ENCODE data around the gene PDXK.
A peak's percentile ranks its signal among the peaks of the same experiment; 100 is the strongest.

Gene PDXK

GRCh38 chr21:43686811-43687565 is 31.9 kb upstream of the PDXK start:
- no peak overlapping the region for H3K4me3 ChIP-seq (ENCODE audit: low read depth, low read length)
- H2BK12ac ChIP-seq (ENCODE audit: low read length): no peak overlapping the region
- no peak overlapping the region for H3K4me2 ChIP-seq (ENCODE audit: low read length)
- peaks cover 4% of the 10 kb centered on the region for H3K9me3 ChIP-seq (ENCODE audit: insufficient read depth, low read depth, low read length)
- H3K79me2 ChIP-seq (ENCODE audit: control insufficient read depth, insufficient read depth, low read length, poor library complexity): no peaks in the 10 kb centered on the region
- WGBS (ENCODE audit: extremely low coverage, insufficient coverage, insufficient read length): no CpG with 5 or more reads among the region's 21 CpGs
- peaks cover 3% of the 10 kb centered on the region for H3K79me1 ChIP-seq (ENCODE audit: low read length)
- no peak overlapping the region for H4K91ac ChIP-seq (ENCODE audit: low read depth, low read length)
- no peak overlapping the region for H3K14ac ChIP-seq (ENCODE audit: low read length)
- no peak overlapping the region for H3K18ac ChIP-seq (ENCODE audit: low read length)
- H3K27me3 ChIP-seq (ENCODE audit: insufficient read depth, low read length): no peaks in the 10 kb centered on the region
- H2BK120ac ChIP-seq (ENCODE audit: insufficient read depth, low read length, poor library complexity): no peak overlapping the region
- no peak overlapping the region for H3K23ac ChIP-seq (ENCODE audit: low read length)
- H2AFZ ChIP-seq (ENCODE audit: insufficient read depth, low read length, poor library complexity): no peak overlapping the region
- no peak overlapping the region for H2BK5ac ChIP-seq (ENCODE audit: low read depth, low read length, poor library complexity)
- H3K4ac ChIP-seq (ENCODE audit: low read depth, low read length): no peak overlapping the region
- H3K36me3 ChIP-seq (ENCODE audit: control insufficient read depth in 1 of 2, insufficient read depth in 2 of 2, low read length in 2 of 2): peaks cover 43 to 67% of the 10 kb centered on the region in 2 experiments
- H4K8ac ChIP-seq (ENCODE audit: low read depth, low read length): no peak overlapping the region
- H4K12ac ChIP-seq (ENCODE audit: low read depth, low read length): no peak overlapping the region
- no peak overlapping the region for H2AK5ac ChIP-seq (ENCODE audit: low read length)
- no peak overlapping the region for H3K9ac ChIP-seq (ENCODE audit: low read length)
- peaks cover 11 to 17% of the 10 kb centered on the region in 2 experiments for H3K4me1 ChIP-seq (ENCODE audit: control insufficient read depth in 1 of 2, insufficient read depth in 2 of 2, low read length in 2 of 2)
- no peak overlapping the region for H3K27ac ChIP-seq (ENCODE audit: low read depth, low read length)
- DNase-seq: no peak

DNA sequence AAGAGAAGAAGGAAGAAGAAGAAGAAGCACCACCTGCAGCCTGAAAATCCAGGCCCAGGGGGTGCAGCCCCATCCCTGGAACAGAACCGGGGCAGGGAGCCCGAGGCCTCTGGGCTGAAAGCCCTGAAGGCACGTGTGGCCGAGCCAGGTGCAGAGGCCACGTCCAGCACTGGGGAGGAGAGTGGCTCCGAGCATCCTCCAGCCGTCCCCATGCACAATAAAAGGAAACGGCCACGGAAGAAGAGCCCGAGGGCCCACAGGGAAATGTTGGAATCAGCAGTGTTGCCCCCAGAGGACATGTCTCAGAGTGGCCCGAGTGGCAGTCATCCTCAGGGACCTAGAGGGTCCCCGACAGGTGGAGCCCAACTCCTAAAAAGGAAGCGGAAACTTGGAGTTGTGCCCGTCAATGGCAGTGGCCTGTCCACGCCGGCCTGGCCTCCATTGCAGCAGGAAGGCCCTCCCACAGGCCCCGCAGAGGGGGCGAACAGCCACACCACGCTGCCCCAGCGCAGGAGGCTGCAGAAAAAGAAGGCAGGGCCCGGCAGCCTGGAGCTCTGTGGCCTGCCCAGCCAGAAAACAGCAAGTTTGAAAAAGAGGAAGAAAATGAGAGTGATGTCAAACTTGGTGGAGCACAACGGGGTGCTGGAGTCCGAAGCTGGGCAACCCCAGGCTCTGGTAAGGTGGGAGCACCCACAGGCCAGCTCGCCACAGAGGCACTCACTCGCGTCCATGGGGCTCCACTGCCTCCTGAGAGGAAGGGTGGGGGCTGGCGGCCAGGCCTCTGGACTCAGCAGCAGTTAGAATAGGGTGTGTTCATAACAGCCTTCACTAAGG is 31.1 kb upstream of the PDXK start:
- Histone ChIP-seq H3K79me1 (ENCODE audit: low read length) (peaks cover 3% of the 10 kb centered on the region), H2AFZ (ENCODE audit: insufficient read depth, low read length, poor library complexity) (no peak overlapping the region), H3K79me2 (ENCODE audit: control insufficient read depth, insufficient read depth, low read length, poor library complexity) (no peaks in the 10 kb centered on the region), H3K27ac (ENCODE audit: low read depth, low read length) (peak overlapping the region; percentile 26), H3K4ac (ENCODE audit: low read depth, low read length) (no peak overlapping the region), H4K12ac (ENCODE audit: low read depth, low read length) (no peak overlapping the region), H4K91ac (ENCODE audit: low read depth, low read length) (peak overlapping the region; percentile 20), H3K4me1 (ENCODE audit: control insufficient read depth in 1 of 2, insufficient read depth in 2 of 2, low read length in 2 of 2) (peaks cover 11 to 17% of the 10 kb centered on the region in 2 experiments), H3K4me3 (ENCODE audit: low read depth, low read length) (no peak overlapping the region), H4K8ac (ENCODE audit: low read depth, low read length) (peak overlapping the region; percentile 43), H3K14ac (ENCODE audit: low read length) (peak overlapping the region; percentile 38), H3K27me3 (ENCODE audit: insufficient read depth, low read length) (no peaks in the 10 kb centered on the region), H2AK5ac (ENCODE audit: low read length) (no peak overlapping the region), H3K18ac (ENCODE audit: low read length) (peak overlapping the region; percentile 27), H3K9ac (ENCODE audit: low read length) (no peak overlapping the region), H2BK12ac (ENCODE audit: low read length) (peak overlapping the region; percentile 42), H2BK5ac (ENCODE audit: low read depth, low read length, poor library complexity) (no peak overlapping the region), H3K4me2 (ENCODE audit: low read length) (no peak overlapping the region), H2BK120ac (ENCODE audit: insufficient read depth, low read length, poor library complexity) (no peak overlapping the region), H3K23ac (ENCODE audit: low read length) (no peak overlapping the region), H3K36me3 (ENCODE audit: control insufficient read depth in 1 of 2, insufficient read depth in 2 of 2, low read length in 2 of 2) (peaks cover 42 to 68% of the 10 kb centered on the region in 2 experiments), H3K9me3 (ENCODE audit: insufficient read depth, low read depth, low read length) (peaks cover 2% of the 10 kb centered on the region)
- no CpG with 5 or more reads among the region's 27 CpGs for WGBS (ENCODE audit: extremely low coverage, insufficient coverage, insufficient read length)
- DNase-seq: no peak

- Histone ChIP-seq H3K9ac (ENCODE audit: low read length) (no peak overlapping the region), H3K4me3 (ENCODE audit: low read depth, low read length) (no peak overlapping the region), H3K79me2 (ENCODE audit: control insufficient read depth, insufficient read depth, low read length, poor library complexity) (no peaks in the 10 kb centered on the region), H2BK5ac (ENCODE audit: low read depth, low read length, poor library complexity) (no peak overlapping the region), H3K4me1 (ENCODE audit: control insufficient read depth in 1 of 2, insufficient read depth in 2 of 2, low read length in 2 of 2) (peaks cover 11 to 17% of the 10 kb centered on the region in 2 experiments), H3K9me3 (ENCODE audit: insufficient read depth, low read depth, low read length) (peaks cover 2% of the 10 kb centered on the region), H3K4ac (ENCODE audit: low read depth, low read length) (no peak overlapping the region), H4K12ac (ENCODE audit: low read depth, low read length) (no peak overlapping the region), H2AFZ (ENCODE audit: insufficient read depth, low read length, poor library complexity) (no peak overlapping the region), H3K27ac (ENCODE audit: low read depth, low read length) (no peak overlapping the region), H3K18ac (ENCODE audit: low read length) (peak overlapping the region; percentile 8), H3K27me3 (ENCODE audit: insufficient read depth, low read length) (no peaks in the 10 kb centered on the region), H4K8ac (ENCODE audit: low read depth, low read length) (no peak overlapping the region), H2BK12ac (ENCODE audit: low read length) (no peak overlapping the region), H3K79me1 (ENCODE audit: low read length) (peaks cover 3% of the 10 kb centered on the region), H3K14ac (ENCODE audit: low read length) (no peak overlapping the region), H2BK120ac (ENCODE audit: insufficient read depth, low read length, poor library complexity) (no peak overlapping the region), H3K4me2 (ENCODE audit: low read length) (no peak overlapping the region), H3K23ac (ENCODE audit: low read length) (no peak overlapping the region), H4K91ac (ENCODE audit: low read depth, low read length) (no peak overlapping the region), H2AK5ac (ENCODE audit: low read length) (no peak overlapping the region), H3K36me3 (ENCODE audit: control insufficient read depth in 1 of 2, insufficient read depth in 2 of 2, low read length in 2 of 2) (peaks cover 49 to 74% of the 10 kb centered on the region in 2 experiments)
- WGBS (ENCODE audit: extremely low coverage, insufficient coverage, insufficient read length): no CpG with 5 or more reads among the region's 12 CpGs
- no peak for DNase-seq
Measured at GRCh38 chr21:43688906-43689305, 30.0 kb upstream of the PDXK start.

GRCh38 chr21:43689556-43690337 is 29.2 kb upstream of the PDXK start:
- peaks cover 58 to 77% of the 10 kb centered on the region in 2 experiments for H3K36me3 ChIP-seq (ENCODE audit: control insufficient read depth in 1 of 2, insufficient read depth in 2 of 2, low read length in 2 of 2)
- no CpG with 5 or more reads among the region's 32 CpGs for WGBS (ENCODE audit: extremely low coverage, insufficient coverage, insufficient read length)
- H3K4me3 ChIP-seq (ENCODE audit: low read depth, low read length): no peak overlapping the region
- no peak overlapping the region for H2BK5ac ChIP-seq (ENCODE audit: low read depth, low read length, poor library complexity)
- H3K14ac ChIP-seq (ENCODE audit: low read length): no peak overlapping the region
- H4K12ac ChIP-seq (ENCODE audit: low read depth, low read length): no peak overlapping the region
- H3K18ac ChIP-seq (ENCODE audit: low read length): no peak overlapping the region
- peaks cover 11 to 17% of the 10 kb centered on the region in 2 experiments for H3K4me1 ChIP-seq (ENCODE audit: control insufficient read depth in 1 of 2, insufficient read depth in 2 of 2, low read length in 2 of 2)
- H2AK5ac ChIP-seq (ENCODE audit: low read length): no peak overlapping the region
- no peak overlapping the region for H3K4me2 ChIP-seq (ENCODE audit: low read length)
- H3K23ac ChIP-seq (ENCODE audit: low read length): no peak overlapping the region
- H3K27me3 ChIP-seq (ENCODE audit: insufficient read depth, low read length): no peaks in the 10 kb centered on the region
- no peak overlapping the region for H4K8ac ChIP-seq (ENCODE audit: low read depth, low read length)
- H3K9me3 ChIP-seq (ENCODE audit: insufficient read depth, low read depth, low read length): peaks cover 2% of the 10 kb centered on the region
- no peak overlapping the region for H3K9ac ChIP-seq (ENCODE audit: low read length)
- H2BK12ac ChIP-seq (ENCODE audit: low read length): no peak overlapping the region
- no peak overlapping the region for H4K91ac ChIP-seq (ENCODE audit: low read depth, low read length)
- H3K79me2 ChIP-seq (ENCODE audit: control insufficient read depth, insufficient read depth, low read length, poor library complexity): no peaks in the 10 kb centered on the region
- no peak overlapping the region for H2AFZ ChIP-seq (ENCODE audit: insufficient read depth, low read length, poor library complexity)
- H3K27ac ChIP-seq (ENCODE audit: low read depth, low read length): no peak overlapping the region
- DNase-seq: no peak
- no peak overlapping the region for H2BK120ac ChIP-seq (ENCODE audit: insufficient read depth, low read length, poor library complexity)
- H3K79me1 ChIP-seq (ENCODE audit: low read length): peaks cover 3% of the 10 kb centered on the region
- no peak overlapping the region for H3K4ac ChIP-seq (ENCODE audit: low read depth, low read length)
